Activated effector memory CD4-positive, alpha-beta T cell treated with Interleukin-2 at 50 U/mL for 16 hours (primary cell): Measurements from ENCODE around the gene KBTBD13.
"Not testable (repeated sequence)": the region's sequence is repeated elsewhere in the genome, so short reads cannot be mapped to it uniquely, and the experiment has no call there.

Experiments
- DNase-seq: peaks from one replicate; pipeline ENCODE4 v3.0.0-alpha.2; 2020

KBTBD13 gene

DNA sequence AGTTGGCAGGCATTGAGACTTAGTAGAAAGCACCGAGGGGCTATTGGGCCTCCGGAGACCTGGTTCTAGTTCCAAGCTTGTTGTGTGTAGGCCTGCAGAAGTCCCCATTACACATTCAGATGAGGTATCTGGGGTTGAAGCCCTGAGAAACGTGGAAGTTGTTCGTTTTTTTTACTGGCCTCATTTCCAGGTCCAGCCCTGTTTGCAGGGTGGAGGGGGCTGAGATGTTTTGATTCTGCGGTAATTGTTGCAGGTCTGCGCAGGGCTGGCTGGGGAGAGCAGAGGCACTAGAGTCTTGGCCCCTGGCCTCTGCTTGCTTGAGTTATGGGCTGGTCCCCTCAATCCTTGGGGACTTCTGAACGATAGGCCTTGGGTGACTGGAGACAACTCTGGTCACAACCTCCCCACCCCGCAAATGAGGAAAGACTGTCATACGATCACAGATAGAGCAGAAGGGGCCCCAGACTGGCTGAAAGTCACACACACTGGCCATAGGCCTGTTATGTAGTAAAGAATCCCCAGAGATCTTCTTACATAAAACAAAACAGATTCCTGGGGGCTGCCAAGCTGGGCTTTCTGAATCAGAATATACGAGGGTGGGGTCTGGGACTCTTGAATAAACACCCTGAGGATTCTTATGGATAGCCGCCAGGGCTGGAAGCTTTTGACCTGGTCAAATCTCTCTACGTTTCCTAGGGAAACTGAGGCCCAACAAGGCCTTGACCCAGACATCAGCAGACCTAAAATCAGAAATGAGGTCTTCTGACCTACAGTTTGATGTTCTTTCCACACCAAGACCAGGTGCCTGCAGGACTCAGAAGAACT is 15.6 kb downstream of the KBTBD13 start:
- no peak for DNase-seq

DNA sequence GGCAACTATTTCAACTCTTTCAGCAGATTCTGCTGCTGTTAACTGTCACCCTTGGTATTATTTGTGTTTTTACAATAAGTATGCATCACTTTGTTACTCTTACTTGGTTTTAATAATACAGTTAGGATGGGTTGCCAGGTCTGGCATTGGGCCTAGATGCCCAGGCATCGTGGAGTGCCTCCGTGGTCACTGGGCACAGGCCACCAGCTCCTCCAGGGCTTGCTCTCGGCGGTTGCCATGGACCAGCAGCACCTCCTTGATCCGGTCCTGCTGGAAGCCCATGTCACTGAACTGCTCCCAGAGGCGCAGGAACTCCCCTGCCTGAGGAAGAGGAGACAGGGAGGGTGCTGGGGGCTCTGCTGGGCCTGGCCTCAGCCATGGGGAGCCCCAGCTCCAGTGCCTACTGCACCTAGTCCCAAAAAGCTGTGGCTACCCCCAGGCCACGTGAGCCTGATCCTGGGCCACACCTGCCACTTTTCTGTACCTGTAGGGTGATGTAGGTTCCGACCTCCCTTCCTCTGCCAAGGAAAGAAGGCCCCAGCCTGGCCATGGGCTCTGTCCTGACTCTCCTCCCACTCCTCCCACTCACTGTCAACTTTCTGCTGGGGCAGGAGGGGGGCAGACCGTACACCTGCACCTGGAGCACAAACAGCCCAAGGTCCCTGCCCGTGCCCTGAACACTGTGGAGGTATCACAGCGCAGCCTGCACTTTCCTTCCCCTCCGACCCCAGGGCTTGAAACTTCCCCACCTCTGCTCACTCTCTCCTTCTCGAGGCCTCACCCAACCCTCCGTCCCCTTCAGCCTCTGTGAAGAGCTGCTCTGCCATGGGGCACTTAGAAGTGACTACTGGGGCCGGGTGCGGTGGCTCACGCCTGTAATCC is 16.6 kb downstream of the KBTBD13 start:
- no peak for DNase-seq

DNA sequence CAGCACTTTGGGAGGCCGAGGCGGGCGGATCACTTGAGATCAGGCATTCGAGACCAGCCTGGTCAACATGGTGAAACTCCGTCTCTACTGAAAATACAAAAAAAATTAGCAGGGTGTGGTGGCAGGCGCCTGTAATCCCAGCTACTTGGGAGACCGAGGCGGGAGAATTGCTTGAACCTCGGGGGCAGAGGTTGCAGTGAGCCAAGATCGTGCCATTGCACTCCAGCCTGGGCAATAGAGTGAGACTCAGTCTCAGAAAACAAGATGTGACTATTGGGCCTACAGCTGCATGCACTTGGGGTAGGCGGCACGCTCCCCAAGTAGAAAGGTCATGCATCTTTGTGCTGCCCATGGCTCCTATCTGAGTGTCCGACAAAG is 17.2 kb downstream of the KBTBD13 start:
- not testable (repeated sequence) for DNase-seq

DNA sequence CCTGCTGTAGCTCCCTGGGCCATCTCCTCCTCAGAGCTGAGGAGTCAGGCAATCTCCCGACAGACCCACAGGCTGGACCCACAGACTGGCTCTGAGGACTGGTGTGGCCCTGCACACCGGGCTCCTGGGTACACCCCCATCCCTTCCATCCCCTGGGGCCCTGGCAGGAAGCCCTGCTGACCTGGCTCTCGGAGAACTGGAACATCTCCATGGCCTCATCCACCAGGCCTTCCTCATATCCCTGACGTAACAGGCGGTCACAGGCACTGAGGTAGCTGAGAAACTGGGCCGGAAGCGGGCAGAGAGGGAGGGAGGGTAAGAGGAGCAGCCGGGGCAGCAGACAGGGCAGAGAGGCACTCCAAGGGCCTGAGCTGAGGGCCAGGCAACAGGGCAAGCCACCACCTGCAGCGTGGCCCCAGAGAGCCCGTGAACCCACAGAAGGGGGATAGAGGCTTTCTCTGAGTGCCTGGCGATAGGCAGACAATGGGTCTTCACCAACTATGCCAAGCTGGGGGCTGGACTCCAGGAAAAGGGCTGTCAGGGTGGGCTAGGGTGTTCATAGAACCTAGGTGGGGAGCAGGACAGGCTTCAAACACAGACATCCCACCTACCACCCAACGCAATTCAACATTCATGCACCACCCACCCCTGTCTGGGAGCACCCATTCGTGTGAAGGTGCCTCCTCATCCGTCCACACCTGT is 17.9 kb downstream of the KBTBD13 start:
- no peak for DNase-seq

GRCh38 chr15:65095011-65095746 is 18.6 kb downstream of the KBTBD13 start:
- no peak for DNase-seq

- DNase-seq = no peak
Observed at GRCh38 chr15:65095747-65096104, 19.2 kb downstream of the KBTBD13 start.

DNA sequence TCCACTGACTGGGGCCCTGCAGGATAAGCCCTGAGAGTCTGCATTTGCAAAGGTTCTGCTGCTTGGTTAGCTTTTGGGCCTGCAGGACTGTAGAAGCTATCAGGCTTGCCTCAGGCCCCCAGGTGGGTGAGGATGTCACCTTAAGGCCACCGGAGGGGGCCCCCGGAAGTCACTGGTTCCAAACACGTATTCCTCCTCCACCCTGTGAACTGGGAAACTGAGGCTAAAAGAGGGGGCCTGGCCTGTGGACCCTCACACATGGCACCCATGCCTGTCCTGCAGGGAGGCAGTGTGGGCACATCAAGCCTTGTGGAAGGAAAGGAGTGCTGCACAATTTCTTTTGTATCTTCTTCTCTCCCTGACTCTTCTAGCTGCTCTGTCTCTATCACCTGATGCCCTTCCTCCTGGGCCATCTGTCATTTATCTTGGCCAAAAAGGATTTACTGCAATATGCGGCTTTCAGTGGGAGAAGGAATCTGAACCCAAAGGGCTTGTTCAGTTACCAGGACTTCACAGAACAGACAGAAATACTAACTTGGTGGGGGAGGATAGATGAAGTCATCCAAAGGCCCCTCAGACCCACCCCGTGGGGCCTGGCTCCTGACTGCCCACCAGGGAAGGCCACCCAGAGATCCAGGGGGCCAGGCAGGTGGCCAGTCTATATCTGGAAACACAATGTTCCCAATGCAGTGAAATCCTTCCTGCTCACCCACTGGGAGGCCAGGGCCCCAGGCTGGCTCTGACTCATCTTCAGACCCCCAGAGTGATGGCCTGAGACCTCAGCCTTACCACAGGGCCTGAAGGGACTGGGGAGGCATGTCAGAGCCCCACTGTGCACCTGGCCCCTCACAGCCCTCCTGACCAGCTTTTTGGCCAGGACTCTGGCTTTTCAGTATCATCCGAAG is 20.2 kb downstream of the KBTBD13 start:
- DNase-seq = no peak

DNA sequence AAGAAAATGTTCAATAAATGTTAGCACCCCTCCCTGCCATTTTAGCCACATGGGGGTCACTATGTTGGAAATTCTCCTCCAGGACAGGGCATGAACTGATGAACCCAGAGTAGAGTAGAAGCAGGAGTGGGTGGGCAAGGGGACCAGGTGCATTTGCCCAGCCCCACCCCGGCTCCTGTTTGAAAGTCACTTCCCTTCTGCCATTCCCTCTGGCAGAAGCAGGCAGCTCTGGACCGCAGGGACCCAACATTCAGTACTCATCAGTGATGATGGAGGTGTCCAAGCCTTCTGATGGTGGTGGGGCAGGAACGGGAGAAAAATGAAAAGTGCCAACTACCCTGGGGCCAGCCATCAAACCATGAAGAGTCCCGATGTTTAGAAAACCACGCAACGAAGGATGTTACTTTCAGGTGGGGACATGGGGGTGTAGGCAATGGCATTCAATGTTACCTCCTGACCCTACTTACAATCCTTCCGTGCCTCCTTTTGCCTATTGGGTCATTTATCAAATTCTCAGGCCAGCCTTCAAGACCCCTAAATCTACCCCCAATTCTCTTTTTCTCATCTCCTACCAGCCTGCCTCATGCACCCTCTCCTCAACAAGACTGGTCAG is 21.2 kb downstream of the KBTBD13 start:
- DNase-seq = no peak

DNA sequence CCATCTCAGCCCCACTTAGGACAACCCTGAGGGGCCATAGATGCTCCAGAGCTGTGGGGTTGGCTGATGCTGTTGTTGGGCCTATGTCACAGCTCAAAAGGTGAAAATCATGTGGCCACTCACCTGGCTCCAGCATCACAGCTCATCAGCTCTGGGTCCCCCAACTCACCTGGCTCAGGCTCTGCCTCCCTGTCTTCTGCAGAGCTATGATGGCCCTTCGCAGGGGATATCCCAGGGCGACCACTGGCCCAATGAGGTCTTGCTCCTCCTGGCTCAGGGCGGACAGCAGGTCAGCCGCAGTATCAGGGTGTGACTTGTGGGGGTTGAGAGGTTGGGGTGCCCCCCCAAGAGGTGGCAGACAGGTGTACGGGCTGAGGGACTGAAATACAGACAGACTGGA is 22.8 kb downstream of the KBTBD13 start:
- DNase-seq = no peak

DNA sequence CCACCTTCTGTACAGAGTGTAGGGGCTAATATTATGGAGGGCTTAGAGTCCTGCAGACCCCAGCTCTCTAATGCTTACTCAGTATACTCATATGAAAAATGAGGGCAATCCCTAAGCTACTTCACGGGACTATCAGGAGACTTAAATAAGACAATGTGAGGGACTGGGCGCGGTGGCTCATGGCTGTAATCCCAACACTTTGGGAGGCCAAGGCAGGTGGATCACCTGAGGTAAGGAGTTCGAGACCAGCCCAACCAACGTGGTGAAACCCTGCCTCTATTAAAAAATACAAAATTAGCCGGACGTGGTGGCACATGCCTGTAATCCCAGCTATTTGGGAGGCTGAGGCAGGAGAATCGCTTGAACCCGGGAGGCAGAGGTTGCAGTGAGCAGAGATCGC is 23.3 kb downstream of the KBTBD13 start:
- not testable (repeated sequence) for DNase-seq

- no peak for DNase-seq
Observed at GRCh38 chr15:65100442-65100841, 23.9 kb downstream of the KBTBD13 start.

DNA sequence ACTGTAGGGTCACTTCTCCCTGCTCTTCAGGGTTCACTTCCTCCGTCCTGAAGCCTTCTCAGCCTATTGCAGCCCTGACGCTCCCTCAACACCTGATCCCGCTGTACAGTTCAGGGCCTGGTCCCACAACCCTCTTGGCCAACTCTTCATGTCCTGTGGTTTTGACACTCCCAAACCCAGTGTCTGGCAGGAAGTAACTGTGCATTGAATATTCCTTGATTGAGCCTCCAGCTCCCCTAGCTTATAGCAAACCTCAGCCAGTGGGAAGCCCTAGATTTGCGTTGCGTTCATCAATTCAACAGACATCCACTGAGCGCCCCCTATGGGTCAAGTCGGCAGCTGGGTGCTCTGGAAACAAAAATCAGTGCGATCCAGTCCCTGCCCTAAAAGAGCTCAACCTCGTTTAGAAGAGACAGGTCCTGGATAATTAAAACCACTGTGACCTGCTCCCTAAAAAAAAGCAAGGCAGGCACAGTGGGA is 24.9 kb downstream of the KBTBD13 start:
- DNase-seq = no peak

- DNase-seq = no peak
Observed at GRCh38 chr15:65101891-65102708, 25.6 kb downstream of the KBTBD13 start.

- no peak for DNase-seq
Observed at GRCh38 chr15:65102912-65103311, 26.4 kb downstream of the KBTBD13 start.

- DNase-seq = no peak
Observed at GRCh38 chr15:65105038-65105437, 28.5 kb downstream of the KBTBD13 start.

DNA sequence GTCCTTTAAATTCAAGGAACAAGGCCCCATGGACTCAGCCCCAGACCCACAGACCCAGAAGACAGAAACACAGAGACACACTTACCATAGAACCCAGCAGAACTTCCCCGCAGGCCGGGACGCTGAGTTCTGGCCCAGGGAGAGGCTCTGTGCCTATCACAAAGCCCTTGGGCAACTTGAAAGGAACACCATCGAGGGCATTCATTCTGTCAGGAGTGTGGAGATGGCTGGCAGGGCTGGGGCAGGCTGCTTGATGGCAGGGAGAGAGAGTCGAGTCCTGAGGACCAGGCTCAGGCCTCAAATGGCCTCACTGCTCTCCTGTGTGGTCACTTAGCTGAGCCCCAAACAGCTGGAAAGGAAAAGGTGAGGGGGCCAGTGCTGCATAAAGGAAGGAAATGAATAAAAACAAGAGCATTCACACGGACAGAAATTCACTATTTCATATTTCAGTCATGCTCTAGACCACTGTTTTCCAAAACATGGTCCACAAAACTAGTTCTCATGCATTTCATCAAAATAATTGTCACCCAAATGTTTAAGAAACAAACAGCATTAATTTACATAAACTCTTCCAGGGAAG is 29.6 kb downstream of the KBTBD13 start:
- no peak for DNase-seq

- no peak for DNase-seq
Observed at GRCh38 chr15:65110676-65111292, 34.2 kb downstream of the KBTBD13 start.

GRCh38 chr15:65115086-65115485 is 38.5 kb downstream of the KBTBD13 start, which contains the start of gene UBAP1L:
UBAP1L (minus strand) TSS chr15:65115200; CDS start chr15:65106215, 8,985 bp downstream.
- DNase-seq = no peak

DNA sequence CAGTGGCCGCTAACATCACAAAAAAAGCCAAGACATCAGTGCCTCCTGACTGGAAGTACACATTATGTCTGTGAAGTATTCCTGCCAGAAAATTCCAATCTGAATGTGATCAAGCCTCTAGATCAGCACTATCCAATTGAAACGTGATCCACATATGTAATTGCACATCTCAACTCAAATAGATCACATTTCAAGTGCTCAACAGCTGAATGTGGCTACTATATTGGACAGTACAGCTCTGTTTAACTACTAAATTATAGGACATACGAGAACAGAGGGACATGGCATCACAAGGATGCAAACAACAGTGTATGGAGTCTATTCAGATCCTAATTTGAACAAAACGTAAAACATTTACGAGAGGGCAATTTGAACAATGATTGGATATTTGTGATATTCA is 39.0 kb downstream of the KBTBD13 start:
- no peak for DNase-seq
